ENCODE measurements around the gene TAB3. TPM values are rescaled to one million over a fixed set of nuclear protein-coding genes. Genes with fewer than 3 reads are reported as not detected.

Gene TAB3
- total RNA-seq, 2 donors from 2014 or later = 34.8 to 40.6 TPM

- H3K36me3 ChIP-seq = no peaks in the 10 kb centered on the region
- no peak overlapping the region for H3K27ac ChIP-seq
- no peak for TF ChIP-seq CTCF (IDR thresholded peaks at IDR 0.05)
- DNase-seq (ENCODE audit: low spot score) (no peak), ATAC-seq (ENCODE audit: insufficient number of reproducible peaks, low FRiP score, low read depth) (no peak)
- no peak overlapping the region for H3K4me3 ChIP-seq
- H3K9me3 ChIP-seq = no peaks in the 10 kb centered on the region
- H3K27me3 ChIP-seq (replicated peaks; ENCODE audit: insufficient read depth) = no peaks in the 10 kb centered on the region
- no peaks in the 10 kb centered on the region for H3K4me1 ChIP-seq (ENCODE audit: control insufficient read depth in 1 of 2, low read depth in 2 of 2)
Measured at GRCh38 chrX:30930679-30931078, 41.6 kb upstream of the TAB3 start.

GRCh38 chrX:30930143-30930542 is 41.1 kb upstream of the TAB3 start:
- TF ChIP-seq CTCF (IDR thresholded peaks at IDR 0.05) = no peak
- no peak for ATAC-seq (ENCODE audit: insufficient number of reproducible peaks, low FRiP score, low read depth)
- no peak for DNase-seq (ENCODE audit: low spot score)

GRCh38 chrX:30920271-30920670 is 31.2 kb upstream of the TAB3 start:
- Histone ChIP-seq H3K27me3 (replicated peaks; ENCODE audit: insufficient read depth) (no peaks in the 10 kb centered on the region), H3K36me3 (no peaks in the 10 kb centered on the region), H3K4me1 (ENCODE audit: control insufficient read depth in 1 of 2, low read depth in 2 of 2) (no peaks in the 10 kb centered on the region), H3K27ac (no peak overlapping the region), H3K9me3 (no peaks in the 10 kb centered on the region), H3K4me3 (no peak overlapping the region)
- TF ChIP-seq CTCF (IDR thresholded peaks at IDR 0.05) = no peak
- ATAC-seq (ENCODE audit: insufficient number of reproducible peaks, low FRiP score, low read depth) = no peak
- DNase-seq (ENCODE audit: low spot score) = no peak

More at GRCh38 chrX:30930143-30930542, 41.1 kb upstream of the TAB3 start:
- Histone ChIP-seq H3K4me1 (ENCODE audit: control insufficient read depth in 1 of 2, low read depth in 2 of 2) (no peaks in the 10 kb centered on the region), H3K27me3 (replicated peaks; ENCODE audit: insufficient read depth) (no peaks in the 10 kb centered on the region), H3K4me3 (no peak overlapping the region), H3K27ac (no peak overlapping the region), H3K9me3 (no peaks in the 10 kb centered on the region), H3K36me3 (no peaks in the 10 kb centered on the region)

- TF ChIP-seq CTCF (IDR thresholded peaks at IDR 0.05) = no peak
- H3K9me3 ChIP-seq = no peaks in the 10 kb centered on the region
- DNase-seq (ENCODE audit: low spot score) (no peak), ATAC-seq (ENCODE audit: insufficient number of reproducible peaks, low FRiP score, low read depth) (no peak)
- H3K27me3 ChIP-seq (replicated peaks; ENCODE audit: insufficient read depth) = no peaks in the 10 kb centered on the region
- H3K27ac ChIP-seq = no peak overlapping the region
- no peaks in the 10 kb centered on the region for H3K4me1 ChIP-seq (ENCODE audit: control insufficient read depth in 1 of 2, low read depth in 2 of 2)
- H3K4me3 ChIP-seq = no peak overlapping the region
- no peaks in the 10 kb centered on the region for H3K36me3 ChIP-seq
Measured at GRCh38 chrX:30918480-30918879, 29.4 kb upstream of the TAB3 start.

- no peaks in the 10 kb centered on the region for H3K27me3 ChIP-seq (replicated peaks; ENCODE audit: insufficient read depth)
- H3K27ac ChIP-seq = no peak overlapping the region
- DNase-seq (ENCODE audit: low spot score) (no peak), ATAC-seq (ENCODE audit: insufficient number of reproducible peaks, low FRiP score, low read depth) (no peak)
- H3K4me3 ChIP-seq = no peak overlapping the region
- H3K36me3 ChIP-seq = no peaks in the 10 kb centered on the region
- H3K9me3 ChIP-seq = no peaks in the 10 kb centered on the region
- no peak for TF ChIP-seq CTCF (IDR thresholded peaks at IDR 0.05)
- H3K4me1 ChIP-seq (ENCODE audit: control insufficient read depth in 1 of 2, low read depth in 2 of 2) = no peaks in the 10 kb centered on the region
Measured at GRCh38 chrX:30913492-30913891, 24.4 kb upstream of the TAB3 start.
